Measurements from ENCODE around the gene PRND. TPM values are rescaled to one million over a fixed set of nuclear protein-coding genes. Genes with fewer than 3 reads are reported as not detected.
"Not testable (repeated sequence)": the region's sequence is repeated elsewhere in the genome, so short reads cannot be mapped to it uniquely, and the experiment has no call there.

Gene PRND
- total RNA-seq, 1 experiment from 2014 or later, result not detected

DNA sequence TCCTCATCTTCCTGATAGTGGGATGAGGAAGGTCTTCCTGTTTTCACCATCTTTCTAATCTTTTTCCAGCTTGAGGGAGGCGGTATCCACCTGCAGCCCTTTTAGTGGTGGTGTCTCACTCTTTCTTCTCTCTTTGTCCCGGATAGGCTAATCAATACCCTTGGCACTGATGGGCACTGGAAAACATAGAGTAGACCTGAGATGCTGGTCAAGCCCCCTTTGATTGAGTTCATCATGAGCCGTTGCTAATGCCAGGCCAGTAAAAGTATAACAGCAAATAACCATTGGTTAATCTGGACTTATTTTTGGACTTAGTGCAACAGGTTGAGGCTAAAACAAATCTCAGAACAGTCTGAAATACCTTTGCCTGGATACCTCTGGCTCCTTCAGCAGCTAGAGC is 21.8 kb upstream of the PRND start:
- H3K4me3 ChIP-seq (ENCODE audit: low read length), result no peak overlapping the region
- ChIA-PET POLR2A (ENCODE audit: unreplicated experiment) (no interaction called here), CTCF (no interaction called here)
- no peak overlapping the region for H3K9ac ChIP-seq (ENCODE audit: low read length)
- intact Hi-C loops (cut with micrococcal nuclease), result no loop called here
- H3K4me2 ChIP-seq (ENCODE audit: low read length), result no peak overlapping the region
- H3K27ac ChIP-seq (ENCODE audit: low read length), result no peak overlapping the region
- peaks cover 54% of the 10 kb centered on the region for H4K20me1 ChIP-seq (ENCODE audit: low read length)
- peaks cover 18% of the 10 kb centered on the region for H3K4me1 ChIP-seq (ENCODE audit: insufficient read depth, low read length)
- no peak for TF ChIP-seq EZH2 (IDR thresholded peaks at IDR 0.05; ENCODE audit: low read length, unreplicated experiment)
- TF ChIP-seq, protein P1, sequence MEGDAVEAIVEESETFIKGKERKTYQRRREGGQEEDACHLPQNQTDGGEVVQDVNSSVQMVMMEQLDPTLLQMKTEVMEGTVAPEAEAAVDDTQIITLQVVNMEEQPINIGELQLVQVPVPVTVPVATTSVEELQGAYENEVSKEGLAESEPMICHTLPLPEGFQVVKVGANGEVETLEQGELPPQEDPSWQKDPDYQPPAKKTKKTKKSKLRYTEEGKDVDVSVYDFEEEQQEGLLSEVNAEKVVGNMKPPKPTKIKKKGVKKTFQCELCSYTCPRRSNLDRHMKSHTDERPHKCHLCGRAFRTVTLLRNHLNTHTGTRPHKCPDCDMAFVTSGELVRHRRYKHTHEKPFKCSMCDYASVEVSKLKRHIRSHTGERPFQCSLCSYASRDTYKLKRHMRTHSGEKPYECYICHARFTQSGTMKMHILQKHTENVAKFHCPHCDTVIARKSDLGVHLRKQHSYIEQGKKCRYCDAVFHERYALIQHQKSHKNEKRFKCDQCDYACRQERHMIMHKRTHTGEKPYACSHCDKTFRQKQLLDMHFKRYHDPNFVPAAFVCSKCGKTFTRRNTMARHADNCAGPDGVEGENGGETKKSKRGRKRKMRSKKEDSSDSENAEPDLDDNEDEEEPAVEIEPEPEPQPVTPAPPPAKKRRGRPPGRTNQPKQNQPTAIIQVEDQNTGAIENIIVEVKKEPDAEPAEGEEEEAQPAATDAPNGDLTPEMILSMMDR (conservative IDR thresholded peaks at IDR 0.05; ENCODE audit: low read depth, low read length), result no peak
- TF ChIP-seq EZH2phosphoT487 (IDR thresholded peaks at IDR 0.05; ENCODE audit: borderline replicate concordance, low read length), result no peak
- H3K36me3 ChIP-seq (ENCODE audit: low read depth, low read length), result peaks cover 47% of the 10 kb centered on the region
- peaks cover 48% of the 10 kb centered on the region for H3K79me2 ChIP-seq (ENCODE audit: low read length)
- no peaks in the 10 kb centered on the region for H3K27me3 ChIP-seq (ENCODE audit: low read length)
- H3F3A ChIP-seq (ENCODE audit: low read length, unreplicated experiment), result no peaks in the 10 kb centered on the region
- H2AFZ ChIP-seq (ENCODE audit: low read length), result no peak overlapping the region
- H3K9me2 ChIP-seq (replicated peaks; ENCODE audit: low read length), result no peaks in the 10 kb centered on the region
- DNase-seq (no peak), ATAC-seq (no peak)
- H3K9me3 ChIP-seq (ENCODE audit: low read length), result no peaks in the 10 kb centered on the region
- BruUV-seq (replicated peaks), result no TSS peak

DNA sequence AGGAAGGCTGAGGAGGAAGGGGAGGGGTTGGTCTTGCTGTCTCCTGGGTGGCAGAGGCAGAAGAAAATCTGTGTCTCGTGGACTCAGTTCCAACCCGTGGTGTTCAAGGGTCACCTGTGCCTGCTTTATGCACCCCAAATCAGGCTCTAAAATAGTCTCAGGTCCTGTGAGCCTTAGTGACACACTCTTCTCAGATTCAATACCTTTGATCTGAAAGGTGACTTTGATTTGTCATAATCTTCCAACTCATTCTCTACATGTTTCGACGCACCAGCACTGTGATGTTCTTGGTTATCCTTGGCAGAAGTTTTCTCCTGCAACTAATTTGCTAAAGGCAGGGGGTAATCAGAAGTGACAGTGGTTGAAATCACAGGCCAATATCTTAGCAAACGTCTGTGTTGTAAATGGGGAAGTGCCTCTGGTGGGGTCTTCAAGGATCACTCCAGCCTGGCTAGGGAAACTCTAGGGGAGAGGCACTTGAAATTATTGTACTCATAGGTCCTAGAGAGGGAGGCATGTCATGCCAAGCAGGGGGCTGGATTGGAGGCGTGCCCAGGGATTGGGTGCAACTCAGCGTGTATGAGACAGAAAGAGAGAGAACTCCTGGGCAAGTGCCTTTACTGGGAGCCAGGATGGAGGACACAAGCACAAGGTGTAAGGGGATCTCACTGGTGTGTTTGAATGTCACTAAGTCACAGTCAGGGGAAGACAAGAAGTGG is 19.0 kb upstream of the PRND start:
- CTCF ChIA-PET, result no interaction called here

DNA sequence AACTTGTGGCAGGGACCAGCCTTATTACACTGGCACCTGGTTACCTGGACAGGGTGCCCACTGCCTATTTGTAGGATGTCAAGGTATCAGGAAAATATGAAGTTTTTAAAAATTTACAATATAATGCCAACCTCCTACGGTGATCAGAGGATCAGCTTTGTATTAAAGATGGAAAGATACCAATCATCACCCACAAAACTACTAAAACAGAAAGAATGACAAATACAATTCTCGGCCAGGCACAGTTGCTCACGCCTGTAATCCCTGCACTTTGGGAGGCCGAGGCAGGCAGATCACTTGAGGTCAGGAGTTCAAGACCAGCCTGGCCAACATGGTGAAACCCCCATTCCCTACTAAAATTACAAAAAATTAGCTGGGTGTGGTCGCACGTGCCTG is 18.4 kb upstream of the PRND start:
- POLR2A ChIA-PET (ENCODE audit: unreplicated experiment), result interaction anchor here (0.7 kb wide), 1 partner anchor 20 kb away, joined by 5 read pairs; no protein-coding TSS in a partner anchor
- no peaks in the 10 kb centered on the region for H3K9me2 ChIP-seq (replicated peaks; ENCODE audit: low read length)
- no peaks in the 10 kb centered on the region for H3F3A ChIP-seq (ENCODE audit: low read length, unreplicated experiment)
- ATAC-seq (no peak; the same call in 1 of the 2 replicates), DNase-seq (no peak)
- no peak overlapping the region for H3K4me3 ChIP-seq (ENCODE audit: low read length)
- peaks cover 14% of the 10 kb centered on the region; the same call in 1 of the 2 replicates for H3K79me2 ChIP-seq (ENCODE audit: low read length)
- peaks cover 25% of the 10 kb centered on the region for H3K36me3 ChIP-seq (ENCODE audit: low read depth, low read length)
- no peaks in the 10 kb centered on the region for H3K27me3 ChIP-seq (ENCODE audit: low read length)
- CTCF ChIA-PET, result interaction anchor here (0.5 kb wide), 1 partner anchor 95 kb away, joined by 3 read pairs; no protein-coding TSS in a partner anchor
- H3K27ac ChIP-seq (ENCODE audit: low read length), result no peak overlapping the region
- no peak overlapping the region for H3K9ac ChIP-seq (ENCODE audit: low read length)
- intact Hi-C loops (cut with micrococcal nuclease), result no loop called here
- no peak overlapping the region for H2AFZ ChIP-seq (ENCODE audit: low read length)
- no TSS peak for BruUV-seq (replicated peaks)
- TF ChIP-seq, protein P1 (conservative IDR thresholded peaks at IDR 0.05; ENCODE audit: low read depth, low read length), result no peak
- no peak for TF ChIP-seq EZH2phosphoT487 (IDR thresholded peaks at IDR 0.05; ENCODE audit: borderline replicate concordance, low read length)
- TF ChIP-seq EZH2 (IDR thresholded peaks at IDR 0.05; ENCODE audit: low read length, unreplicated experiment), result no peak
- peaks cover 23% of the 10 kb centered on the region for H4K20me1 ChIP-seq (ENCODE audit: low read length)
- no peaks in the 10 kb centered on the region for H3K9me3 ChIP-seq (ENCODE audit: low read length)
- peaks cover 18% of the 10 kb centered on the region for H3K4me1 ChIP-seq (ENCODE audit: insufficient read depth, low read length)
- H3K4me2 ChIP-seq (ENCODE audit: low read length), result peak overlapping the region; percentile 15

More for the DNA sequence above, 19.0 kb upstream of the PRND start:
- Histone ChIP-seq H3K4me1 (ENCODE audit: insufficient read depth, low read length) (peaks cover 18% of the 10 kb centered on the region), H2AFZ (ENCODE audit: low read length) (no peak overlapping the region), H3K4me3 (ENCODE audit: low read length) (no peak overlapping the region), H4K20me1 (ENCODE audit: low read length) (peaks cover 28% of the 10 kb centered on the region), H3K36me3 (ENCODE audit: low read depth, low read length) (peaks cover 26% of the 10 kb centered on the region), H3K27me3 (ENCODE audit: low read length) (no peaks in the 10 kb centered on the region), H3K9me2 (replicated peaks; ENCODE audit: low read length) (no peaks in the 10 kb centered on the region), H3K4me2 (ENCODE audit: low read length) (no peak overlapping the region; the same call in 1 of the 2 replicates), H3F3A (ENCODE audit: low read length, unreplicated experiment) (no peaks in the 10 kb centered on the region), H3K9me3 (ENCODE audit: low read length) (no peaks in the 10 kb centered on the region), H3K27ac (ENCODE audit: low read length) (no peak overlapping the region), H3K9ac (ENCODE audit: low read length) (no peak overlapping the region), H3K79me2 (ENCODE audit: low read length) (peaks cover 20% of the 10 kb centered on the region)
- peak; percentile 15 for DNase-seq
- no TSS peak for BruUV-seq (replicated peaks)
- intact Hi-C loops (cut with micrococcal nuclease), result no loop called here
- peak; percentile 20 for ATAC-seq
- POLR2A ChIA-PET (ENCODE audit: unreplicated experiment), result no interaction called here
- TF ChIP-seq EZH2 (IDR thresholded peaks at IDR 0.05; ENCODE audit: low read length, unreplicated experiment), result no peak

DNA sequence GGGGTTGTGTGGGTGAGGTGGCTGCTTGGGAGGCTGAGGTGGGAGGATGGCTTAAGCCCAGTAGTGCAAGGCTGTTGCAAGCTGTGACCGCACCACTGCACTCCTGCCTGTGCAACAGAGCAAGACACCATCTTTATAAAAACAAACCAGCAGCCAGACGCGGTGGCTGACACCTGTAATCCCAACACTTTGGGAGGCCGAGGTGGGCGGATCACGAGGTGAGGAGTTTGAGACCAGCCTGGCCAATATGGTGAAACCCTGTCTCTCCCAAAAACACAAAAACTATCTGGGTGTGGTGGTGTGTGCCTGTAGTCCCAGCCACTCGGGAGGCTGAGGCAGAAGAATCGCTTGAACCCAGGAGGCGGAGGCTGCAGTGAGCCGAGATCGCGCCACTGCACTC is 14.8 kb upstream of the PRND start:
- H3K4me2 ChIP-seq (ENCODE audit: low read length); H3K36me3 ChIP-seq (ENCODE audit: low read depth, low read length); intact Hi-C loops (cut with micrococcal nuclease); H3K27me3 ChIP-seq (ENCODE audit: low read length); H3K27ac ChIP-seq (ENCODE audit: low read length); H3K9ac ChIP-seq (ENCODE audit: low read length); DNase-seq; H3K9me2 ChIP-seq (replicated peaks; ENCODE audit: low read length); BruUV-seq (replicated peaks); CTCF ChIA-PET; H3K9me3 ChIP-seq (ENCODE audit: low read length); H4K20me1 ChIP-seq (ENCODE audit: low read length); POLR2A ChIA-PET (ENCODE audit: unreplicated experiment); H3K4me3 ChIP-seq (ENCODE audit: low read length); H3K79me2 ChIP-seq (ENCODE audit: low read length); H3F3A ChIP-seq (ENCODE audit: low read length, unreplicated experiment); ATAC-seq; H2AFZ ChIP-seq (ENCODE audit: low read length): not testable (repeated sequence)
- peaks cover 18% of the 10 kb centered on the region for H3K4me1 ChIP-seq (ENCODE audit: insufficient read depth, low read length)

All from PC-3 (cell line).